HG03060 (cell line): ENCODE results near the gene DYSF.

Experiments
- ATAC-seq: cut with Tn5 transposase; IDR thresholded peaks from one replicate; pipeline ENCODE4 v1.9.1; 2021; ENCODE audit warnings: low read depth, moderate number of reproducible peaks; ENCODE audit not compliant: unreplicated experiment

Gene DYSF

GRCh38 chr2:71455741-71456569 is 2.6 kb downstream of the DYSF start:
- no peak for ATAC-seq

GRCh38 chr2:71456617-71457016 is 3.3 kb downstream of the DYSF start:
- ATAC-seq, result no peak

- no peak for ATAC-seq
These were observed 4.0 kb downstream of the DYSF start for GRCh38 chr2:71457123-71457915.

GRCh38 chr2:71457923-71458322 is 4.6 kb downstream of the DYSF start:
- no peak for ATAC-seq

GRCh38 chr2:71458413-71459083 is 5.2 kb downstream of the DYSF start:
- no peak for ATAC-seq

GRCh38 chr2:71459084-71459431 is 5.7 kb downstream of the DYSF start:
- ATAC-seq, result no peak

GRCh38 chr2:71460056-71460455 is 6.7 kb downstream of the DYSF start:
- ATAC-seq, result no peak

- ATAC-seq, result no peak
These were observed 7.4 kb downstream of the DYSF start for GRCh38 chr2:71460595-71461303.

GRCh38 chr2:71461304-71461671 is 7.9 kb downstream of the DYSF start:
- ATAC-seq, result no peak

GRCh38 chr2:71462056-71462605 is 8.8 kb downstream of the DYSF start:
- no peak for ATAC-seq

GRCh38 chr2:71462641-71463341 is 9.4 kb downstream of the DYSF start:
- ATAC-seq, result no peak

- no peak for ATAC-seq
These were observed 9.9 kb downstream of the DYSF start for GRCh38 chr2:71463342-71463654.

GRCh38 chr2:71464389-71464788 is 11.0 kb downstream of the DYSF start:
- ATAC-seq, result no peak

- no peak for ATAC-seq
These were observed 12.0 kb downstream of the DYSF start for GRCh38 chr2:71465356-71465755.

GRCh38 chr2:71465961-71466300 is 12.6 kb downstream of the DYSF start:
- ATAC-seq, result no peak

- ATAC-seq, result no peak
These were observed 13.2 kb downstream of the DYSF start for GRCh38 chr2:71466301-71467179.

- no peak for ATAC-seq
These were observed 13.9 kb downstream of the DYSF start for GRCh38 chr2:71467180-71467815.

GRCh38 chr2:71468279-71469015 is 15.1 kb downstream of the DYSF start:
- no peak for ATAC-seq
